ENCODE results near the gene TLCD1.

DNA sequence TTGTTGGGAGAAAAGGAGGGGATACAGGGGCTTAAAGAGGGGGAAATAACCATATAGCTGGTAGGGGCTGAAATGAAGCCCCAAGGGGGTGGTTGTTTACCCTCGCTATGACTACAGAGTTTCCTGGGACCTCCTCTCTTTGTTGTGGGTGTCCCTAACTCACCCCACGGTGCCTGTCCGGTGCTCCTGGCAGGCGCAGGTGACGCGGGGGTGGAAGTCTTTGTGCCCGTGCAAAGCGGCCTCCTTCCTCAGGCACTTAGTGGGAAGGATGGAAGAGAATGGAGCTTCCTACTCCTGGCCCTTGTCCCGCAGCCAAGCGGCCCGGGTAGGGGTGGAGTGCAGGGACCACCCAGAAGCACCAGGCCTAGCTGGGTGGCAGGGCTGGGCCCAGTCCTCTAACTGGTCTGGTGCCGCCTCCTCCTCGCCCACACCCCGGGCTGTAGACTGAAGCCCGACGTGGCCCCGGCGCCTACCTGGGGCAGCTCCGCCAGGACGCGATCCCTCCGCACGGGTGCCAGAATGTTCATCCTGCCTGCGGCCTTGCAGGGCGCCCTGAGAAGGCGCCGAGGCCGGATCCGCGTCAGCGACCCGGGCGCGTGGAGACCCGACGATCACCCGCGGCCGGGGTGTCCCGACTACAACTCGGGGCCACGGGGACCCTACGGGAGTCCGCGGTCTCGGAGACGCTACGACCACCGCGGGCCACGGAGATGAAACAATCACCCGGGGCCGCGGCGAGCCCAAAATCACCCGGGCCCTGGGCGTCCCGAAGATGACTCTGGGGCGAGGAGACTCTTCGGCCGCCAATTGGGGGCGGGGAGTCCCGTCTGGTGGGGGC is 9.1 kb downstream of the TLCD1 start:
- no peak for TF ChIP-seq POLR2A (IDR thresholded peaks at IDR 0.05)
- TF ChIP-seq, protein P1, sequence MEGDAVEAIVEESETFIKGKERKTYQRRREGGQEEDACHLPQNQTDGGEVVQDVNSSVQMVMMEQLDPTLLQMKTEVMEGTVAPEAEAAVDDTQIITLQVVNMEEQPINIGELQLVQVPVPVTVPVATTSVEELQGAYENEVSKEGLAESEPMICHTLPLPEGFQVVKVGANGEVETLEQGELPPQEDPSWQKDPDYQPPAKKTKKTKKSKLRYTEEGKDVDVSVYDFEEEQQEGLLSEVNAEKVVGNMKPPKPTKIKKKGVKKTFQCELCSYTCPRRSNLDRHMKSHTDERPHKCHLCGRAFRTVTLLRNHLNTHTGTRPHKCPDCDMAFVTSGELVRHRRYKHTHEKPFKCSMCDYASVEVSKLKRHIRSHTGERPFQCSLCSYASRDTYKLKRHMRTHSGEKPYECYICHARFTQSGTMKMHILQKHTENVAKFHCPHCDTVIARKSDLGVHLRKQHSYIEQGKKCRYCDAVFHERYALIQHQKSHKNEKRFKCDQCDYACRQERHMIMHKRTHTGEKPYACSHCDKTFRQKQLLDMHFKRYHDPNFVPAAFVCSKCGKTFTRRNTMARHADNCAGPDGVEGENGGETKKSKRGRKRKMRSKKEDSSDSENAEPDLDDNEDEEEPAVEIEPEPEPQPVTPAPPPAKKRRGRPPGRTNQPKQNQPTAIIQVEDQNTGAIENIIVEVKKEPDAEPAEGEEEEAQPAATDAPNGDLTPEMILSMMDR (IDR thresholded peaks at IDR 0.05), result peak in 1 of 5 experiments; percentile 10
- TF ChIP-seq EP300 (IDR thresholded peaks at IDR 0.05), result no peak
